RPMI8226 (cell line): ENCODE data around the gene CALCOCO1.
"Not testable (repeated sequence)": the region's sequence is repeated elsewhere in the genome, so short reads cannot be mapped to it uniquely, and the experiment has no call there.

Source experiments
- DNase-seq: peaks from one replicate; pipeline ENCODE4 v3.0.0-alpha.2; 2015

CALCOCO1 gene

GRCh38 chr12:53696285-53696654 lies 31.0 kb downstream of the CALCOCO1 start:
- peak; percentile 22 for DNase-seq

- no peak for DNase-seq
Observed at GRCh38 chr12:53695152-53696145, 31.8 kb downstream of the CALCOCO1 start.

GRCh38 chr12:53694756-53695151 lies 32.5 kb downstream of the CALCOCO1 start:
- DNase-seq = no peak

- no peak for DNase-seq
Observed at GRCh38 chr12:53688134-53688533, 39.1 kb downstream of the CALCOCO1 start.

- DNase-seq = no peak
Observed at GRCh38 chr12:53686436-53686835, 40.8 kb downstream of the CALCOCO1 start.

GRCh38 chr12:53684654-53685220 lies 42.5 kb downstream of the CALCOCO1 start:
- no peak for DNase-seq

GRCh38 chr12:53683983-53684382 lies 43.3 kb downstream of the CALCOCO1 start:
- DNase-seq = no peak

GRCh38 chr12:53683494-53683893 lies 43.8 kb downstream of the CALCOCO1 start:
- no peak for DNase-seq

GRCh38 chr12:53680061-53680460 lies 47.2 kb downstream of the CALCOCO1 start:
- DNase-seq = not testable (repeated sequence)

GRCh38 chr12:53677800-53678148 lies 49.5 kb downstream of the CALCOCO1 start:
- DNase-seq = no peak

- no peak for DNase-seq
Observed at GRCh38 chr12:53677016-53677799, 50.0 kb downstream of the CALCOCO1 start.

- DNase-seq = no peak
Observed at GRCh38 chr12:53676656-53677015, 50.6 kb downstream of the CALCOCO1 start.

GRCh38 chr12:53675701-53676607 lies 51.3 kb downstream of the CALCOCO1 start, which contains the start of gene ATP5MC2:
Gene ATP5MC2, minus strand, starts transcription at chr12:53676083. Its CDS starts 3,469 bp downstream, at chr12:53672614.
- DNase-seq = peak; percentile 98

- DNase-seq = no peak
Observed at GRCh38 chr12:53674977-53675700, 52.1 kb downstream of the CALCOCO1 start.

- no peak for DNase-seq
Observed at GRCh38 chr12:53670971-53671370, 56.3 kb downstream of the CALCOCO1 start.

GRCh38 chr12:53670308-53670707 lies 56.9 kb downstream of the CALCOCO1 start:
- no peak for DNase-seq

- DNase-seq = no peak
Observed at GRCh38 chr12:53667080-53667479, 60.2 kb downstream of the CALCOCO1 start.

GRCh38 chr12:53664936-53665335 lies 62.3 kb downstream of the CALCOCO1 start:
- no peak for DNase-seq

- DNase-seq = no peak
Observed at GRCh38 chr12:53664191-53664590, 63.1 kb downstream of the CALCOCO1 start.

GRCh38 chr12:53660041-53660440 lies 67.2 kb downstream of the CALCOCO1 start:
- no peak for DNase-seq

- DNase-seq = no peak
Observed at GRCh38 chr12:53659571-53659981, 67.7 kb downstream of the CALCOCO1 start.
